ENCODE results near the gene PASD1.

PASD1 gene

GRCh38 chrX:151701071-151701470 is 137.6 kb downstream of the PASD1 start:
- no peak overlapping the region for H3K4me3 ChIP-seq (ENCODE audit: low read depth, low read length)

- H3K4me3 ChIP-seq (ENCODE audit: low read depth, low read length): no peak overlapping the region
Observed at GRCh38 chrX:151701531-151701930, 138.1 kb downstream of the PASD1 start.

DNA sequence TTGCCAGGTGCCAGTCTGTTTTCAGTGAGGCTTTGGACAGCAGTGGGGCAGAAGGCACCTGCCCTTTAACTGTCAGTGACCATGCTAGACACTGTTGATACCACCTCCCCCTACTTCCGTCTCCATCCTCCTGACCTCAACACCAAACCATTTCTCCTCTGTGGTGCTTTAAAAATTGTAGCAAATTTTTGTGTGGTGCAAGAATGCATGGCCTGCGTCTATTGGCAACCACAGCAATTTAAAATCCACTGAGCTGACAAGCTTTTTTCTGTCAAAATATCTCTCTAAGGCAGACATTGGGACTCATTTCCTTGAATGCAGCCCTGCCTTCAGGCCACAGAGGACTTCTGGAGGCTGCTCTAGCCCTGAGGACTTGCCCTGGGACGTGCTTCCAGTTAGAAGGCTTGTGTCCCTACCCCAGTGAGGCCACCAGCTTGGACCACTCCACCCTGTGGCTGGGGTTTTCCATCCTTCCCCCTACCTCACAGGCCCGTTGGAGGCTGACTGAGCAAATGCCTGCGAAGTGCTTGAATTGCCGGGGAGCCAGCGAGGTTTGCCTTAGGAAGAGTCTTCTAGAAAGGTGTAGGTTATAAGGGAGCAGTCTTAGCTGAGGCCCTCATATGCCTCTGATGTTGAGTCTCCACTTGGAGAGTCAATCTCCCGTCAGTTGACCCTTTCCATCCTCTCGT is 138.7 kb downstream of the PASD1 start:
- H3K4me3 ChIP-seq (ENCODE audit: low read depth, low read length): no peak overlapping the region

GRCh38 chrX:151702741-151703340 is 139.4 kb downstream of the PASD1 start:
- H3K4me3 ChIP-seq (ENCODE audit: low read depth, low read length): no peak overlapping the region

- no peak overlapping the region for H3K4me3 ChIP-seq (ENCODE audit: low read depth, low read length)
Observed at GRCh38 chrX:151703487-151703886, 140.0 kb downstream of the PASD1 start.

DNA sequence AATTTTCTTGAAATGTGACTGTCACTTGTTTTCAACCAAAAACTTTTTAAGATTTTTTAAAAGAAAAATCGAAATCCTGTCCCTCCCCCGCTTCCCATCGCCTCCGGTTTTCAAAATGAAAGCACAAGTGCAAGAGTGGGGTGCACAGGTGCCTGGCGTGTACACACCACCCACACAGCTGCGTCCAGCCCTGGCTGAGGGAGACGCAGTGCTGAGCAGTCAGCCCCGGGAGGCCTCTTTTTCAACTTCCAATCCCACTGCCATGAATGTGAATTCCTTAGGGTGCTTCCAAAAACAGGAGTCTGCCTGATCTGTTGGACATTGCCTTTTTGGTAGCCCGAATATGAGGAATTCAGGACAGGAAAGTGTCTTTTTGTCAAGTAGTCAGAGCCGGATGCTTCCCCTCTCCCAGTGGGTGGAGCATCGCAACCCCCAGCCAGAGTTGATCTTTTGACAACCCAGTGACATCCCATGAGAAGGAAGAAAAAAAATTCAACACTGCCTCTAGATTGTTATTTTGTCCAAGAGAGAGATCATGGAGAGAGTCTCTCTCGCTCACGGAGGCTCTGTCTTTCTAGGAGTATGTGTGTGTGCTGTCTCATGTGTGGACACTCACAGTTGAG is 140.7 kb downstream of the PASD1 start:
- no peak overlapping the region for H3K4me3 ChIP-seq (ENCODE audit: low read depth, low read length)

- no peak overlapping the region for H3K4me3 ChIP-seq (ENCODE audit: low read depth, low read length)
Observed at GRCh38 chrX:151708821-151709220, 145.3 kb downstream of the PASD1 start.

DNA sequence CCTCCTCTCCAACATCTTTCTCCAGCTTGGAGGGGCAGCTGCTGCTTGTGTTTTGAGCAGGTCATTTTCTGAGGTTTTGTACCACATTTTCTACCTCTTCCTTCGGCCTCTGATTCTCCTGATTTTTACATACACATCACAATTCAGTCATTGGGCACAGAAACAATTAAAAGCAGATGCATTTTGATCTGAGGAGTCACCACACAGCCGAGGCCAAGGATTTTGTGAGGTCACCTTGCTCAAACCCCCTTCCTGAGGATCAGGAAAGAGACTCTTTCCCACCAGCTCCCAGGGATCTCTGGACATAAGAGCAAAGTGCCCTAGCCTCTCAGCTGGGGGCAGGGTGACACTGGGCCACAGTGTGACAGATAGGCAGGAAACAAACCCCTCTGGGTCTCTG is 147.0 kb downstream of the PASD1 start:
- no peak overlapping the region for H3K4me3 ChIP-seq (ENCODE audit: low read depth, low read length)

GRCh38 chrX:151711154-151711553 is 147.7 kb downstream of the PASD1 start:
- no peak overlapping the region for H3K4me3 ChIP-seq (ENCODE audit: low read depth, low read length)

DNA sequence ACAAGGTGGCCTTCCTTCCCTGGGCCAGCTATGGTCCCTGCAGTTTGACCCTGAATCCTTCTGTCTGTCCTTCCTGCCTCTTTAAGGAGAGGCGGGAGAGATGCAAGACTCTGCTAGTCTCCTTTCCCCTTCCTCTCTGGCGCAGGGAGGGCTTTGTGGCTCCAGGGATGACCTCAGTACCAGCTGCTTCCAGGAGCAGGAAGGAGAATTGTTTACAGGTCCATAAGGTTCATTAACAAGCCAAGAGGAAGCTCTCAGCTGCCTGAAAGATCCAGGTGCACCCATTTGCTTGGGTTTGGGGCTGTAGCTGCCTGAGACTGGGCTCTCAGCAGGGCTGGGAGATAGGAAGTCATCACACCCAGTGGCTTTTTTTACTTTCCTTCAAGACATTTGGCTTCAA is 148.3 kb downstream of the PASD1 start:
- no peak overlapping the region for H3K4me3 ChIP-seq (ENCODE audit: low read depth, low read length)

DNA sequence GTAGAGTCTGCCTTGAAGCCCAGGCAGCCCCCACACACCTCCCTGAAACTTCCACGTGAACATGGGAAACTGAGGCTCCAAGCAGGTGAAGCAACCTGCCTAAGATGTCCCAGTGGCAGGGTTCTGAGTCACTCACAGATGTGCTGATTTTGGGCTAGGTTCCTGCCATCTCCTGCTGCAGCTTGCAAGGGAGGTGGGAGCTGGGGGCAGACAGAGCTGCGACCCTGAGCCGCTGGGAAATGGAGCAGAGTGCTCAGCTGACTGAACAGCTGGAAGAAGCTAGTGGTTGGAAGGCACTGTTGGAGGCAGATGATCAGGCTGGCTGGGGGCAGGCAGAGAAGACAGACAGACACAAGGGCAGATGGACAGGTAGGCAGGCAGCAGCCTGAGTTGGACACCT is 148.8 kb downstream of the PASD1 start:
- no peak overlapping the region for H3K4me3 ChIP-seq (ENCODE audit: low read depth, low read length)

DNA sequence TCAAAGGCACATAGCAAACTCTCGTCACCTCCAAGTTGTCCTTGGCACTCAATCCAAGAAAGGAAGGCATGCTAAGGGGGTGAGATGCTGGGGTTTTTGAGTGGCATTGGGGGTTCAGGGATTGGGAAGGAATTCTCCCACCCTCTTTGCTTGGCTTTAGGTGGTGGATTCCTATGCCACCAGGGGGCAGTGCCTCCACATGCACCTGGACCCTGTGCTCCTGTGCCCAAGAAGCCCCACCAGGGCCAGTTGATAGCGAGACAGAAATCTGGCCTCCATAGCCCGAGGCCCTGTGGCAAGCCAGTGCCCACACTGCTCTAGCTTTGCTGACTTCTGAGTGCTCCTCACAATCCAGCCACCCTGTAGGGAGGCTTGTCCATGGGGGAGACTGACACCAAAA is 150.4 kb downstream of the PASD1 start:
- H3K4me3 ChIP-seq (ENCODE audit: low read depth, low read length): no peak overlapping the region

DNA sequence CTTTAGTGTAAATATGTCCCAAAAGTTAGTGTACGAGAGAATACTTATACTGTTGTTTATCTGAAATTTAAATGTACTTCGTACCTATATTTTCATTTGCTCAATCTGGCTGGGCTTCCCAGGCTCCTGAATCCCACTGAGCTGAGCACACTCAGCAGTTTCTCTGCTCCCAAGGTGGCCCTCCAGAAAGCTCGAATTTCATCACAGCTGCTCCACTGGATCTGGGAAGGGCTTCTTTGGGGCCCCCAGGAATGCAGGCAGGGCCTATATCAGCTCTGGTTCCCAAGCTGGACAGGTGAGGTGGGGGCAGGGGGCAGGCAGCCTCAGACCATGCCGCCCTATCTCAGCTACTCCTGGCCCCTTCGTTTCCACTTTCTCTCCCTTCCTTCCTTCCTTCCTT is 150.9 kb downstream of the PASD1 start:
- no peak overlapping the region for H3K4me3 ChIP-seq (ENCODE audit: low read depth, low read length)

GRCh38 chrX:151715752-151716151 is 152.3 kb downstream of the PASD1 start, which contains the start of gene FATE1:
Gene FATE1 (plus strand): TSS chrX:151716035. CDS start chrX:151716120, 85 bp downstream.
- no peak within 1 kb of the TSS for H3K4me3 ChIP-seq (ENCODE audit: low read depth, low read length)

DNA sequence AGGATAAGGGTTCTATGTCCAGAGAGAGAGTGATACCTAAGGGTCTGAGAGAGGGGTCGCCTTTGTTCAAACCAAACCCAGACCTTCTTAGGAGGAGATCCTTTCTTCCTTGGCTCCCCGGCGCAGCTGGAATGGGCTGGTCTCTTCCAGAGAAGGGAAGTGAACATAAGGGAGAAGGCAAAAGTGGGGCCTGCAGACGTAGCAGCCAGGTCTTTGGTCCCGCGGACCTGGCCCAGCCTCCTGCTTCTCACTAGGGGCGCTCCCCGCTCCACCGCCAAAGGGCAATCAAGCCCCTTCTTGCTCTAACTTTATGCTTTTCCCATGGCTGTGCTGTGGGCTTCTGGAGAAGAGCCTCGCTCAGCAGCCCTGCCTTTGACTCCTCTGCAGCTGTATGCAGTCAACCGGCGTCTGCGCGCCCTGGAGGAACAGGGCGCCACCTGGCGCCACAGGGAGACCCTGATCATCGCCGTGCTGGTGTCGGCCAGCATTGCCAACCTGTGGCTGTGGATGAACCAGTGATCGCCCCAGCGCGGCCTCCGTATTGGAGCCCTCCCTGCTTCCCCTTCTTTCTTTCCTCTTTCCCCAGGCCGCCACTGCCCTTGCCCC is 158.9 kb downstream of the PASD1 start:
- H3K4me3 ChIP-seq (ENCODE audit: low read depth, low read length): no peak overlapping the region

GRCh38 chrX:151723156-151723760 is 159.8 kb downstream of the PASD1 start:
- H3K4me3 ChIP-seq (ENCODE audit: low read depth, low read length): no peak overlapping the region

DNA sequence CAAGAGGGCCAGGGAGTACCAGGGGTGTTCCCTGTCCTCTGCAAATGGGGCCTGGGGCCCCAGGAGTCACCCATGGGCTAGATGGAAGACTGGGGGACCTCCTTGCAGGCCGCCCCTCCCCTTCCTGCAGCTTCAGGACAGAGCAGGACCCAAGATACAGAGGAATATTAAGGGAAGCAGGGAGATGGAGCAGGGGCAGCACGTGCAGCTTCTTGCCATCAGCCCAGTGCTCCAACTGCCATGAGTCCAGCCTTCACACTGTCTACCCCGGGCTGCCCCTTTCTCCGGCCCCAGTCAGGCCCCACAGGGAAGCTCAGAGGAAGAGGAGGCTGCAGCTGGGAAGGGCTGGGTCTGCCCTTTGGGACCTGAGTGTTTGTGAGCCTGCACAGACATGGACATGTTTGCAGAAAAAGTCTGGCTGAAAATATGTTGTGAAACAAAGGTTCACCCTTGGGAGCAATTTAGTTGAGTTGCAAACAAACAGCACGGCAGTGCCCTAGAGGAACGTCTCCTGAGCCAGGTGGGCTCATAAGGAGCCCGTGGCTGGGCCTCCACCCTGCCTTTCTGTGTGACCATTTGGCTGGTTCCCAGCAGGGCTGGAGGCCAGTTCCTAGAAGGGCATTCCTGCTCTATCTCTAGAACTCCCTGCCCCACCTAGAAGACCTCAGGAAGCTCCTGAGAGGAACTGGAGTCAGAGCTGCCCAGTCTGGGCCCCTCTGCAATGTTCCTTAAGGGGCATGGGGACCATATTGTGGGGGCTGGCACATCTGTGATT is 161.3 kb downstream of the PASD1 start:
- H3K4me3 ChIP-seq (ENCODE audit: low read depth, low read length): no peak overlapping the region

DNA sequence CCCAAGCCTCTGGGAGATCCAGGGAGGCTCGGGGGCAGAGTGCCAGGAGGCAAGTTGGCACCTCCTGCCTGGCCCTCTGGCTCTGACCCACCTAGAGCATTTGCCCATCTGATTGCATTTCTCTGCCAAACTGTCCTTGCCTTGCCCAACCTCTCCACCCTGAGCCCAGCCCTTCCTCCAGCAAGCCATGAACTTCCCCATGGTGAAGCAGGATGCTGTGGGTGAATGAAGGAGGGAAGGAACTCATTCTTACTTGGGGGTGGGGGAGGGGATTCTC is 161.8 kb downstream of the PASD1 start:
- no peak overlapping the region for H3K4me3 ChIP-seq (ENCODE audit: low read depth, low read length)

Measured in iPS-11a (cell line).